HepG2 (cell line): ENCODE results near the gene MYO3B.

Experiments
- CBFB ChIP-seq: sonication (generic); formaldehyde crosslinking; IDR thresholded peaks from 2 replicates; pipeline ENCODE4 v1.4.0; 2020; ENCODE audit warnings: missing genetic modification reagents
- TF ChIP-seq, protein P1 (sequence below), 2 experiments: sonication (generic) in 1 of 2; formaldehyde crosslinking in 1 of 2; IDR thresholded peaks; 2 replicates each; pipeline versions ENCODE4 v1.5.1 to v1.6.1; 2011 to 2020; ENCODE audit warnings: borderline replicate concordance in 1 of 2, low read depth in 1 of 2, low read length in 1 of 2, mild to moderate bottlenecking in 1 of 2, missing genetic modification reagents in 1 of 2, moderate library complexity in 1 of 2

- TF ChIP-seq CBFB (CRISPR knock-in tag), result no peak
- TF ChIP-seq, protein P1, sequence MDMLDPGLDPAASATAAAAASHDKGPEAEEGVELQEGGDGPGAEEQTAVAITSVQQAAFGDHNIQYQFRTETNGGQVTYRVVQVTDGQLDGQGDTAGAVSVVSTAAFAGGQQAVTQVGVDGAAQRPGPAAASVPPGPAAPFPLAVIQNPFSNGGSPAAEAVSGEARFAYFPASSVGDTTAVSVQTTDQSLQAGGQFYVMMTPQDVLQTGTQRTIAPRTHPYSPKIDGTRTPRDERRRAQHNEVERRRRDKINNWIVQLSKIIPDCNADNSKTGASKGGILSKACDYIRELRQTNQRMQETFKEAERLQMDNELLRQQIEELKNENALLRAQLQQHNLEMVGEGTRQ (IDR thresholded peaks at IDR 0.05; ENCODE audit: low read depth, low read length), result no peak
- TF ChIP-seq, protein P1 (CRISPR knock-in tag; IDR thresholded peaks at IDR 0.05; ENCODE audit: borderline replicate concordance), result no peak
Measured at GRCh38 chr2:170703776-170704476, 526.0 kb downstream of the MYO3B start.
